ENCODE data around the gene MED25.

DNA sequence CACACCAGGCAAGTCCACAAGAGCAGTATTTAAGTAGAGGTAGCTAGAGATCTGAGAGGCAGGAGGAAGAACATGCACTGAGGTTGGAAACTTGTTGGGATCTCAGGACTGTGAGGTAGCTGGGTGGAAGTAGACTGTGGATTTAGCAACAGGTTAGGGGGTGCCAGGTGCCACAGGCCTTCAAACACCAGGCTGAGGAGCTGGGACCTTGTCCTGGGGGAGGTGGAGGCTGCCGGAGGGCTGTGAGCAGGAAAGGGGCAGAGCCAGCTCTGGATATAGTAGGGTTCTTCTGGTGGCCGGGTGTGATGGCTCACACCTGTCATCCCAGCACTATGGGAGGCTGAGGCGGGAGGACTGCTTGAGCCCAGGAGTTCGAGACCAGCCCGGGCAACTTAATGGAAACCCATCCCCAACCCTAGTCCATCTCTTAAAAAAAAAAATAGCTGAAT is 8.1 kb upstream of the MED25 start:
- TF ChIP-seq BACH2 (CRISPR knock-in tag; IDR thresholded peaks at IDR 0.05; ENCODE audit: borderline replicate concordance) = no peak
- TF ChIP-seq, protein P1, sequence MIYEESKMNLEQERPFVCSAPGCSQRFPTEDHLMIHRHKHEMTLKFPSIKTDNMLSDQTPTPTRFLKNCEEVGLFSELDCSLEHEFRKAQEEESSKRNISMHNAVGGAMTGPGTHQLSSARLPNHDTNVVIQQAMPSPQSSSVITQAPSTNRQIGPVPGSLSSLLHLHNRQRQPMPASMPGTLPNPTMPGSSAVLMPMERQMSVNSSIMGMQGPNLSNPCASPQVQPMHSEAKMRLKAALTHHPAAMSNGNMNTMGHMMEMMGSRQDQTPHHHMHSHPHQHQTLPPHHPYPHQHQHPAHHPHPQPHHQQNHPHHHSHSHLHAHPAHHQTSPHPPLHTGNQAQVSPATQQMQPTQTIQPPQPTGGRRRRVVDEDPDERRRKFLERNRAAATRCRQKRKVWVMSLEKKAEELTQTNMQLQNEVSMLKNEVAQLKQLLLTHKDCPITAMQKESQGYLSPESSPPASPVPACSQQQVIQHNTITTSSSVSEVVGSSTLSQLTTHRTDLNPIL (CRISPR knock-in tag; IDR thresholded peaks at IDR 0.05; ENCODE audit: low read depth) = no peak
- no peak for TF ChIP-seq ZC3H10 (CRISPR knock-in tag; IDR thresholded peaks at IDR 0.05)
- TF ChIP-seq ZFP30 (CRISPR knock-in tag; IDR thresholded peaks at IDR 0.05) = no peak
- TF ChIP-seq ARNTL (CRISPR knock-in tag; IDR thresholded peaks at IDR 0.05; ENCODE audit: borderline replicate concordance, low read depth) = no peak
- TF ChIP-seq RARB (CRISPR knock-in tag; IDR thresholded peaks at IDR 0.05) = no peak
- no peak for TF ChIP-seq TSHZ2 (CRISPR knock-in tag; IDR thresholded peaks at IDR 0.05)
- TF ChIP-seq, protein P2, sequence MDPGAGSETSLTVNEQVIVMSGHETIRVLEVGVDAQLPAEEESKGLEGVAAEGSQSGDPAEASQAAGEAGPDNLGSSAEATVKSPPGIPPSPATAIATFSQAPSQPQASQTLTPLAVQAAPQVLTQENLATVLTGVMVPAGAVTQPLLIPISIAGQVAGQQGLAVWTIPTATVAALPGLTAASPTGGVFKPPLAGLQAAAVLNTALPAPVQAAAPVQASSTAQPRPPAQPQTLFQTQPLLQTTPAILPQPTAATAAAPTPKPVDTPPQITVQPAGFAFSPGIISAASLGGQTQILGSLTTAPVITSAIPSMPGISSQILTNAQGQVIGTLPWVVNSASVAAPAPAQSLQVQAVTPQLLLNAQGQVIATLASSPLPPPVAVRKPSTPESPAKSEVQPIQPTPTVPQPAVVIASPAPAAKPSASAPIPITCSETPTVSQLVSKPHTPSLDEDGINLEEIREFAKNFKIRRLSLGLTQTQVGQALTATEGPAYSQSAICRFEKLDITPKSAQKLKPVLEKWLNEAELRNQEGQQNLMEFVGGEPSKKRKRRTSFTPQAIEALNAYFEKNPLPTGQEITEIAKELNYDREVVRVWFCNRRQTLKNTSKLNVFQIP (CRISPR knock-in tag; IDR thresholded peaks at IDR 0.05; ENCODE audit: borderline replicate concordance, low read depth) = no peak
- no peak for TF ChIP-seq CSDC2 (CRISPR knock-in tag; IDR thresholded peaks at IDR 0.05)
- no peak for TF ChIP-seq GLIS3 (CRISPR knock-in tag; IDR thresholded peaks at IDR 0.05)
